Gastrocnemius medialis (tissue), 4 donors: ENCODE measurements around the gene SYNC.

Experiments
- CTCF ChIP-seq, 5 experiments: fragments of 450-650 bp in 3 of 5; fragments of 200-600 bp in 2 of 5; sonication (generic) in 2 of 5; IDR thresholded peaks in 4 of 5; conservative IDR thresholded peaks in 1 of 5; 1 replicate in 4 of 5; 2 replicates in 1 of 5; pipeline ENCODE4 v1.5.1; 2016 to 2019; ENCODE audit warnings: antibody characterized with exemption in 5 of 5, mild to moderate bottlenecking in 3 of 5, moderate library complexity in 3 of 5
- POLR2A ChIP-seq, 2 donors: fragments of 450-650 bp; IDR thresholded peaks; one replicate each; pipeline ENCODE4 v1.6.1; 2017; ENCODE audit warnings: antibody characterized with exemption in 2 of 2, mild to moderate bottlenecking in 2 of 2, moderate library complexity in 2 of 2

GRCh38 chr1:32748348-32748747 lies 45.8 kb upstream of the SYNC start:
- TF ChIP-seq CTCF (IDR thresholded peaks at IDR 0.05 in 4 of 5, conservative IDR thresholded peaks at IDR 0.05 in 1 of 5) (no peak), POLR2A (IDR thresholded peaks at IDR 0.05) (no peak)
